Nucleus accumbens (tissue), 56 donors: ENCODE data around the gene NINJ2.
A peak's percentile ranks its signal among the peaks of the same experiment; 100 is the strongest.

Source experiments
- DNase-seq, 56 donors: peaks; one replicate each; lab custom pipeline; 2025; lab: John Stamatoyannopoulos, UW

NINJ2 gene

GRCh38 chr12:575129-575502 is 88.1 kb downstream of the NINJ2 start:
- no peak for DNase-seq

GRCh38 chr12:574475-575128 is 88.6 kb downstream of the NINJ2 start:
- no peak for DNase-seq

GRCh38 chr12:573232-573631 is 90.0 kb downstream of the NINJ2 start:
- DNase-seq, result no peak

GRCh38 chr12:572532-572899 is 90.7 kb downstream of the NINJ2 start:
- DNase-seq, result no peak

GRCh38 chr12:571795-572531 is 91.3 kb downstream of the NINJ2 start:
- DNase-seq, result no peak

GRCh38 chr12:570921-571794 is 92.1 kb downstream of the NINJ2 start:
- DNase-seq, result peak in 8 of 56 donors; percentile 20 to 72 (median 27)

- DNase-seq, result peak in 10 of 56 donors; percentile 12 to 82 (median 20)
These were observed 92.8 kb downstream of the NINJ2 start for GRCh38 chr12:570435-570920.

GRCh38 chr12:569803-570434 is 93.3 kb downstream of the NINJ2 start:
- DNase-seq, result peak in 51 of 56 donors; percentile 19 to 92 (median 69)

GRCh38 chr12:569091-569676 is 94.1 kb downstream of the NINJ2 start:
- DNase-seq, result no peak

GRCh38 chr12:568486-568885 is 94.8 kb downstream of the NINJ2 start:
- DNase-seq, result no peak

GRCh38 chr12:565589-566105 is 97.6 kb downstream of the NINJ2 start:
- DNase-seq, result no peak

- no peak for DNase-seq
These were observed 98.1 kb downstream of the NINJ2 start for GRCh38 chr12:565161-565560.

GRCh38 chr12:563787-564298 is 99.4 kb downstream of the NINJ2 start:
- no peak for DNase-seq

GRCh38 chr12:563250-563781 is 99.9 kb downstream of the NINJ2 start:
- no peak for DNase-seq

GRCh38 chr12:562634-563033 is 100.6 kb downstream of the NINJ2 start:
- DNase-seq, result no peak

- DNase-seq, result peak in 7 of 56 donors; percentile 10 to 52 (median 33)
These were observed 101.2 kb downstream of the NINJ2 start for GRCh38 chr12:561908-562593.

- no peak for DNase-seq
These were observed 101.9 kb downstream of the NINJ2 start for GRCh38 chr12:561391-561705.

GRCh38 chr12:560691-561390 is 102.4 kb downstream of the NINJ2 start:
- no peak for DNase-seq
